ENCODE results near the gene PSD. TPM values are rescaled to one million over a fixed set of nuclear protein-coding genes. Genes with fewer than 3 reads are reported as not detected.
A peak's percentile ranks its signal among the peaks of the same experiment; 100 is the strongest.

Gene PSD
- total RNA-seq, 4 donors from 2014 or later = 0.56 to 4.5 (median 2.1) TPM

GRCh38 chr10:102432162-102432950, 13.8 kb upstream of the PSD start, which contains the start of gene CUEDC2:
CUEDC2 (minus strand) TSS chr10:102432574; CDS start chr10:102425188, 7,386 bp downstream.
- TF ChIP-seq CTCF (IDR thresholded peaks at IDR 0.05) = no peak
- no peak for TF ChIP-seq POLR2A (IDR thresholded peaks at IDR 0.05)
- 0% methylated on average over 32 to 46 of the region's 52 CpGs for WGBS, 2 donors
- intact Hi-C loops (cut with DNase I; ENCODE audit: low total_unique reads) = no loop called here
- H3K4me3 ChIP-seq (ENCODE audit: low read depth, poor library complexity, severe bottlenecking) = peak within 1 kb of the TSS; percentile 69
- peak; percentile 96 to 99 for DNase-seq (ENCODE audit: low spot score in 2 of 2)

- intact Hi-C loops (cut with DNase I; ENCODE audit: low total_unique reads) = no loop called here
- DNase-seq (ENCODE audit: low spot score in 2 of 2) = no peak
- peak overlapping the region; percentile 69 for H3K4me3 ChIP-seq (ENCODE audit: low read depth, poor library complexity, severe bottlenecking)
- 11 to 16% methylated on average over 4 of the region's 4 CpGs for WGBS, 2 donors
- TF ChIP-seq CTCF (IDR thresholded peaks at IDR 0.05) = no peak
- no peak for TF ChIP-seq POLR2A (IDR thresholded peaks at IDR 0.05)
These were observed 13.0 kb upstream of the PSD start for GRCh38 chr10:102431452-102432124.

- no peak overlapping the region for H3K4me3 ChIP-seq (ENCODE audit: low read depth, poor library complexity, severe bottlenecking)
- DNase-seq (ENCODE audit: low spot score in 2 of 2) = no peak
- WGBS, 2 donors = 82% methylated on average over 8 of the region's 8 CpGs
- intact Hi-C loops (cut with DNase I; ENCODE audit: low total_unique reads) = loop anchor here (10.0 kb wide), 1 partner anchor 45 kb away; no protein-coding TSS in a partner anchor
- TF ChIP-seq POLR2A (IDR thresholded peaks at IDR 0.05) = no peak
- TF ChIP-seq CTCF (IDR thresholded peaks at IDR 0.05) = no peak
These were observed 10.9 kb upstream of the PSD start for GRCh38 chr10:102429468-102429867.

GRCh38 chr10:102426803-102427287, 8.3 kb upstream of the PSD start:
- WGBS, 2 donors = 77 to 80% methylated on average over 7 of the region's 7 CpGs
- TF ChIP-seq CTCF (IDR thresholded peaks at IDR 0.05) (no peak), POLR2A (IDR thresholded peaks at IDR 0.05) (no peak)
- intact Hi-C loops (cut with DNase I; ENCODE audit: low total_unique reads) = loop anchor here (10.0 kb wide), 1 partner anchor 48 kb away; no protein-coding TSS in a partner anchor

GRCh38 chr10:102425444-102425843, 6.9 kb upstream of the PSD start:
- H3K4me3 ChIP-seq (ENCODE audit: low read depth, poor library complexity, severe bottlenecking) = no peak overlapping the region
- TF ChIP-seq POLR2A (IDR thresholded peaks at IDR 0.05) (no peak), CTCF (IDR thresholded peaks at IDR 0.05) (no peak)
- intact Hi-C loops (cut with DNase I; ENCODE audit: low total_unique reads) = loop anchor here (10.0 kb wide), 1 partner anchor 49 kb away; no protein-coding TSS in a partner anchor
- DNase-seq (ENCODE audit: low spot score in 2 of 2) = no peak
- 86 to 88% methylated on average over 1 of the region's 1 CpG for WGBS, 2 donors

More at GRCh38 chr10:102426803-102427287, 8.3 kb upstream of the PSD start:
- no peak overlapping the region for H3K4me3 ChIP-seq (ENCODE audit: low read depth, poor library complexity, severe bottlenecking)
- DNase-seq (ENCODE audit: low spot score in 2 of 2) = no peak
